ENCODE data around the gene AGAP1. TPM values are rescaled to one million over a fixed set of nuclear protein-coding genes. Genes with fewer than 3 reads are reported as not detected.

The AGAP1 gene
- total and polyA plus RNA-seq, 2 donors, result 1.7 to 3.0 TPM

- H3K27ac ChIP-seq (ENCODE audit: low read depth in 1 of 2, low read length in 1 of 2), result no peak overlapping the region
- no peaks in the 10 kb centered on the region for H3K4me1 ChIP-seq (ENCODE audit: control insufficient read depth in 2 of 2, insufficient read depth in 2 of 2, low read length in 2 of 2)
- 95% methylated on average over 6 of the region's 6 CpGs for WGBS
- H3K27me3 ChIP-seq (ENCODE audit: control insufficient read depth in 2 of 2, insufficient read depth in 1 of 2, low read length in 1 of 2), result no peaks in the 10 kb centered on the region
- no peak for DNase-seq (ENCODE audit: low read depth in 6 of 9, low spot score in 9 of 9)
- H3K36me3 ChIP-seq (ENCODE audit: control insufficient read depth in 2 of 2, insufficient read depth in 2 of 2, low read length in 1 of 2), result no peaks in the 10 kb centered on the region
- no peak overlapping the region for H3K4me3 ChIP-seq (ENCODE audit: low read length in 2 of 2)
- H3K9me3 ChIP-seq (ENCODE audit: control insufficient read depth in 2 of 2, insufficient read depth in 1 of 2, low read length in 1 of 2), result no peaks in the 10 kb centered on the region
Measured at GRCh38 chr2:235825946-235826345, 332.1 kb downstream of the AGAP1 start.

DNA sequence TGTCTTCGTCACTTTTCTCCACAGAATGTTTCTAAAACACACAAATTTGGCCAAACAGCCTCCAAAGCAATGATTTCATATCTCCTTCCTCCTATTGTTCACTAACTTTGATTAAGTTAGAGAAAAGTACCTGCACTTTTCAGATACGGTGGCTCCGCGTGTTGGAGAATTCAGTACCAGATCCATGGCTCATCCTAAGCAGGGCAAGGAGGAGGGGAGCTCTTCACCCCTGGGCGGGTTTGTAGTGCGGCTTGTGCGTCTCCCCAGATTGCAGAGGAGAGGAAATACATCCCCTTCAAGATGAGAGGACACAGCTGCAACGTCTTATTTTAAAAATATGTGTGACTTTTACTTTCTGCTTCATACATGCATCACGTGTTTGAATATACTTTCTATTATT is 333.0 kb downstream of the AGAP1 start:
- DNase-seq (ENCODE audit: low read depth in 6 of 9, low spot score in 9 of 9), result no peak

GRCh38 chr2:235827585-235827992 is 333.7 kb downstream of the AGAP1 start:
- H3K4me3 ChIP-seq (ENCODE audit: low read length in 2 of 2), result no peak overlapping the region
- H3K27ac ChIP-seq (ENCODE audit: low read depth in 1 of 2, low read length in 1 of 2), result no peak overlapping the region
- WGBS, result 92% methylated on average over 10 of the region's 10 CpGs
- no peaks in the 10 kb centered on the region for H3K36me3 ChIP-seq (ENCODE audit: control insufficient read depth in 2 of 2, insufficient read depth in 2 of 2, low read length in 1 of 2)
- H3K9me3 ChIP-seq (ENCODE audit: control insufficient read depth in 2 of 2, insufficient read depth in 1 of 2, low read length in 1 of 2), result no peaks in the 10 kb centered on the region
- DNase-seq (ENCODE audit: low read depth in 6 of 9, low spot score in 9 of 9), result no peak
- no peaks in the 10 kb centered on the region for H3K27me3 ChIP-seq (ENCODE audit: control insufficient read depth in 2 of 2, insufficient read depth in 1 of 2, low read length in 1 of 2)
- H3K4me1 ChIP-seq (ENCODE audit: control insufficient read depth in 2 of 2, insufficient read depth in 2 of 2, low read length in 2 of 2), result no peaks in the 10 kb centered on the region

More for the DNA sequence above, 333.0 kb downstream of the AGAP1 start:
- Histone ChIP-seq H3K4me3 (ENCODE audit: low read length in 2 of 2) (no peak overlapping the region), H3K36me3 (ENCODE audit: control insufficient read depth in 2 of 2, insufficient read depth in 2 of 2, low read length in 1 of 2) (no peaks in the 10 kb centered on the region), H3K9me3 (ENCODE audit: control insufficient read depth in 2 of 2, insufficient read depth in 1 of 2, low read length in 1 of 2) (no peaks in the 10 kb centered on the region), H3K27ac (ENCODE audit: low read depth in 1 of 2, low read length in 1 of 2) (no peak overlapping the region), H3K27me3 (ENCODE audit: control insufficient read depth in 2 of 2, insufficient read depth in 1 of 2, low read length in 1 of 2) (no peaks in the 10 kb centered on the region), H3K4me1 (ENCODE audit: control insufficient read depth in 2 of 2, insufficient read depth in 2 of 2, low read length in 2 of 2) (no peaks in the 10 kb centered on the region)
- WGBS, result 93% methylated on average over 9 of the region's 9 CpGs

GRCh38 chr2:235829726-235830125 is 335.9 kb downstream of the AGAP1 start:
- no peaks in the 10 kb centered on the region for H3K9me3 ChIP-seq (ENCODE audit: control insufficient read depth in 2 of 2, insufficient read depth in 1 of 2, low read length in 1 of 2)
- no peak overlapping the region for H3K27ac ChIP-seq (ENCODE audit: low read depth in 1 of 2, low read length in 1 of 2)
- no peaks in the 10 kb centered on the region for H3K36me3 ChIP-seq (ENCODE audit: control insufficient read depth in 2 of 2, insufficient read depth in 2 of 2, low read length in 1 of 2)
- DNase-seq (ENCODE audit: low read depth in 6 of 9, low spot score in 9 of 9), result no peak
- WGBS, result 94% methylated on average over 8 of the region's 8 CpGs
- H3K27me3 ChIP-seq (ENCODE audit: control insufficient read depth in 2 of 2, insufficient read depth in 1 of 2, low read length in 1 of 2), result no peaks in the 10 kb centered on the region
- H3K4me1 ChIP-seq (ENCODE audit: control insufficient read depth in 2 of 2, insufficient read depth in 2 of 2, low read length in 2 of 2), result no peaks in the 10 kb centered on the region
- no peak overlapping the region for H3K4me3 ChIP-seq (ENCODE audit: low read length in 2 of 2)

DNA sequence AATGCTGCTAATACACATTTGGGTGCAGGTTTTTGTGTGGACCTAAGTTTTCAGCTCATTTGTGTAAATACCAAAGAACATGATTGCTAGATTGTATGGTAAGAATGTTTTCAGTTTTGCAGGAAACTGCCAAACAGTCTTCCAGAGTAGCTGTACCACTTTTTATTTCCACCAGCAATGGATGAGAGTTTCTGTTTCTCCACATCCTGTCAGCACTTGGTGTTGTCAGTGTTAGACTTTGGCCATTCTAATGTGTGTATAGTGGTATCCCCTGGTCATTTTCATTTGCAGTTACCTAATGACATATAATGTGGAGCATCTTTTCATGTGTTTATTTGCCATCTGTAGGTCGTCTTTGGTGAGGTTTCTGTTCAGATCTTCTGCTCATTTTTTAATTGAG is 337.9 kb downstream of the AGAP1 start:
- Histone ChIP-seq H3K4me1 (ENCODE audit: control insufficient read depth in 2 of 2, insufficient read depth in 2 of 2, low read length in 2 of 2) (no peaks in the 10 kb centered on the region), H3K9me3 (ENCODE audit: control insufficient read depth in 2 of 2, insufficient read depth in 1 of 2, low read length in 1 of 2) (no peaks in the 10 kb centered on the region), H3K4me3 (ENCODE audit: low read length in 2 of 2) (no peak overlapping the region), H3K27me3 (ENCODE audit: control insufficient read depth in 2 of 2, insufficient read depth in 1 of 2, low read length in 1 of 2) (no peaks in the 10 kb centered on the region), H3K36me3 (ENCODE audit: control insufficient read depth in 2 of 2, insufficient read depth in 2 of 2, low read length in 1 of 2) (no peaks in the 10 kb centered on the region), H3K27ac (ENCODE audit: low read depth in 1 of 2, low read length in 1 of 2) (no peak overlapping the region)
- no peak for DNase-seq (ENCODE audit: low read depth in 6 of 9, low spot score in 9 of 9)
- 95% methylated on average over 1 of the region's 1 CpG for WGBS

GRCh38 chr2:235832941-235833340 is 339.1 kb downstream of the AGAP1 start:
- H3K9me3 ChIP-seq (ENCODE audit: control insufficient read depth in 2 of 2, insufficient read depth in 1 of 2, low read length in 1 of 2), result no peaks in the 10 kb centered on the region
- H3K27me3 ChIP-seq (ENCODE audit: control insufficient read depth in 2 of 2, insufficient read depth in 1 of 2, low read length in 1 of 2), result no peaks in the 10 kb centered on the region
- H3K36me3 ChIP-seq (ENCODE audit: control insufficient read depth in 2 of 2, insufficient read depth in 2 of 2, low read length in 1 of 2), result no peaks in the 10 kb centered on the region
- no peak for DNase-seq (ENCODE audit: low read depth in 6 of 9, low spot score in 9 of 9)
- H3K27ac ChIP-seq (ENCODE audit: low read depth in 1 of 2, low read length in 1 of 2), result no peak overlapping the region
- H3K4me3 ChIP-seq (ENCODE audit: low read length in 2 of 2), result no peak overlapping the region
- H3K4me1 ChIP-seq (ENCODE audit: control insufficient read depth in 2 of 2, insufficient read depth in 2 of 2, low read length in 2 of 2), result no peaks in the 10 kb centered on the region
- WGBS, result 97% methylated on average over 14 of the region's 14 CpGs

DNA sequence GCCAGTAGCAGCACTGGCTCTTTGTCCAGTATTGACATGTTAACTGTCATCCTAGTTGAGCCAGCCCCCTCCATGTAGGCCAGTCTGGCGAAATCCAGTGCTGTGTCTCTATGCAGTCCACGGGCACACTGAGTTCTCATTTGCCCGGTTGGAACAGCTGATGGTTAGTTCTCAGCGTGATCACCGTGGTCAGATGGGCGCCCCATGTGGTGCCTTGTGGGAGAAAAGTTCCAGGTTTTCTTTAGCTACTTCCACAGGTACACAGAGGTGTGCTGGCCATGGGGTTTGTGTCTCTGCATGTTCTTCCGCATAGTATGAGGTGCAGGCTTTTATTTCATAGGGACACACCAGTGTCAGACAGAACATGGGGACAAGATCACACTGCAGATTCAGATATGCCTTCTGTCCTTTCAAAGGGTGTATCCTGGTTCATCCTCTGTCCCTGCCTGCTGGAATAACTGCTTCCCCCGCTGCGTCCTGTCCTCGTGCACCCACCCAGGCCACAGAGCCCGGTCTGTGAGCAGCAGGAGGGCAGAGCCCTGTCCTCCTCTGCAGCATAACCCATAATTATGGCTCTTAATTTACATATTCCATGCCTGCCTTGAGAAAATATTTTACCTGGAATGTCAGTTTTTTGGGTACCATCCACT is 340.3 kb downstream of the AGAP1 start:
- WGBS, result 91% methylated on average over 11 of the region's 11 CpGs
- DNase-seq (ENCODE audit: low read depth in 6 of 9, low spot score in 9 of 9), result no peak

GRCh38 chr2:235834781-235835180 is 340.9 kb downstream of the AGAP1 start:
- DNase-seq (ENCODE audit: low read depth in 6 of 9, low spot score in 9 of 9), result no peak

More for the DNA sequence above, 340.3 kb downstream of the AGAP1 start:
- Histone ChIP-seq H3K36me3 (ENCODE audit: control insufficient read depth in 2 of 2, insufficient read depth in 2 of 2, low read length in 1 of 2) (no peaks in the 10 kb centered on the region), H3K4me3 (ENCODE audit: low read length in 2 of 2) (no peak overlapping the region), H3K9me3 (ENCODE audit: control insufficient read depth in 2 of 2, insufficient read depth in 1 of 2, low read length in 1 of 2) (no peaks in the 10 kb centered on the region), H3K27me3 (ENCODE audit: control insufficient read depth in 2 of 2, insufficient read depth in 1 of 2, low read length in 1 of 2) (no peaks in the 10 kb centered on the region), H3K4me1 (ENCODE audit: control insufficient read depth in 2 of 2, insufficient read depth in 2 of 2, low read length in 2 of 2) (no peaks in the 10 kb centered on the region), H3K27ac (ENCODE audit: low read depth in 1 of 2, low read length in 1 of 2) (no peak overlapping the region)

GRCh38 chr2:235835810-235836209 is 342.0 kb downstream of the AGAP1 start:
- no peaks in the 10 kb centered on the region for H3K27me3 ChIP-seq (ENCODE audit: control insufficient read depth in 2 of 2, insufficient read depth in 1 of 2, low read length in 1 of 2)
- H3K27ac ChIP-seq (ENCODE audit: low read depth in 1 of 2, low read length in 1 of 2), result no peak overlapping the region
- DNase-seq (ENCODE audit: low read depth in 6 of 9, low spot score in 9 of 9), result no peak
- H3K4me1 ChIP-seq (ENCODE audit: control insufficient read depth in 2 of 2, insufficient read depth in 2 of 2, low read length in 2 of 2), result no peaks in the 10 kb centered on the region
- H3K4me3 ChIP-seq (ENCODE audit: low read length in 2 of 2), result no peak overlapping the region
- 96% methylated on average over 6 of the region's 6 CpGs for WGBS
- no peaks in the 10 kb centered on the region for H3K9me3 ChIP-seq (ENCODE audit: control insufficient read depth in 2 of 2, insufficient read depth in 1 of 2, low read length in 1 of 2)
- H3K36me3 ChIP-seq (ENCODE audit: control insufficient read depth in 2 of 2, insufficient read depth in 2 of 2, low read length in 1 of 2), result no peaks in the 10 kb centered on the region

More at GRCh38 chr2:235834781-235835180, 340.9 kb downstream of the AGAP1 start:
- Histone ChIP-seq H3K36me3 (ENCODE audit: control insufficient read depth in 2 of 2, insufficient read depth in 2 of 2, low read length in 1 of 2) (no peaks in the 10 kb centered on the region), H3K4me1 (ENCODE audit: control insufficient read depth in 2 of 2, insufficient read depth in 2 of 2, low read length in 2 of 2) (no peaks in the 10 kb centered on the region), H3K9me3 (ENCODE audit: control insufficient read depth in 2 of 2, insufficient read depth in 1 of 2, low read length in 1 of 2) (no peaks in the 10 kb centered on the region), H3K4me3 (ENCODE audit: low read length in 2 of 2) (no peak overlapping the region), H3K27ac (ENCODE audit: low read depth in 1 of 2, low read length in 1 of 2) (no peak overlapping the region), H3K27me3 (ENCODE audit: control insufficient read depth in 2 of 2, insufficient read depth in 1 of 2, low read length in 1 of 2) (no peaks in the 10 kb centered on the region)
- 97% methylated on average over 16 of the region's 16 CpGs for WGBS
